DOHH2 (cell line): Measurements from ENCODE around the gene USP35.

Source experiments
- EZH2phosphoT487 ChIP-seq: fragments of 200-600 bp; sonication (generic); IDR thresholded peaks from 2 replicates; pipeline ENCODE4 v1.6.1; 2017; ENCODE audit warnings: borderline replicate concordance, mild to moderate bottlenecking, antibody characterized with exemption, low read length, moderate library complexity, mixed read lengths
- TF ChIP-seq, protein P1 (sequence below): fragments of 200-600 bp; sonication (generic); IDR thresholded peaks from one replicate; pipeline ENCODE4 v1.5.1; 2014; ENCODE audit warnings: antibody characterized with exemption, mild to moderate bottlenecking, low read depth, low read length; ENCODE audit not compliant: poor library complexity, severe bottlenecking

- TF ChIP-seq, protein P1, sequence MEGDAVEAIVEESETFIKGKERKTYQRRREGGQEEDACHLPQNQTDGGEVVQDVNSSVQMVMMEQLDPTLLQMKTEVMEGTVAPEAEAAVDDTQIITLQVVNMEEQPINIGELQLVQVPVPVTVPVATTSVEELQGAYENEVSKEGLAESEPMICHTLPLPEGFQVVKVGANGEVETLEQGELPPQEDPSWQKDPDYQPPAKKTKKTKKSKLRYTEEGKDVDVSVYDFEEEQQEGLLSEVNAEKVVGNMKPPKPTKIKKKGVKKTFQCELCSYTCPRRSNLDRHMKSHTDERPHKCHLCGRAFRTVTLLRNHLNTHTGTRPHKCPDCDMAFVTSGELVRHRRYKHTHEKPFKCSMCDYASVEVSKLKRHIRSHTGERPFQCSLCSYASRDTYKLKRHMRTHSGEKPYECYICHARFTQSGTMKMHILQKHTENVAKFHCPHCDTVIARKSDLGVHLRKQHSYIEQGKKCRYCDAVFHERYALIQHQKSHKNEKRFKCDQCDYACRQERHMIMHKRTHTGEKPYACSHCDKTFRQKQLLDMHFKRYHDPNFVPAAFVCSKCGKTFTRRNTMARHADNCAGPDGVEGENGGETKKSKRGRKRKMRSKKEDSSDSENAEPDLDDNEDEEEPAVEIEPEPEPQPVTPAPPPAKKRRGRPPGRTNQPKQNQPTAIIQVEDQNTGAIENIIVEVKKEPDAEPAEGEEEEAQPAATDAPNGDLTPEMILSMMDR: no peak
- TF ChIP-seq EZH2phosphoT487: no peak
These were observed 17.7 kb upstream of the USP35 start for GRCh38 chr11:78170874-78171549.
